GM13977 (cell line): Measurements from ENCODE around the gene SKIC8.

ENCODE experiments used
- DNase-seq: peaks from one replicate; pipeline ENCODE4 v3.0.0; 2012; ENCODE audit warnings: low spot score
- in situ Hi-C: fragments of 300-500 bp; cut with MboI; formaldehyde crosslinking; loops from one replicate; pipeline ENCODE4 v1.12.0; 2022; ENCODE audit warnings: low sequenced_read_pairs, low pct_unique_long_range_greater_than_20kb, mixed read lengths, inconsistent platforms; ENCODE audit not compliant: unreplicated experiment
- TF ChIP-seq, protein P1 (sequence below): IDR thresholded peaks from 2 replicates; pipeline ENCODE4 v1.5.1; 2012; ENCODE audit warnings: mild to moderate bottlenecking, control low read depth; ENCODE audit not compliant: insufficient read depth; ENCODE audit errors: extremely low read depth, missing control alignments

SKIC8 gene

DNA sequence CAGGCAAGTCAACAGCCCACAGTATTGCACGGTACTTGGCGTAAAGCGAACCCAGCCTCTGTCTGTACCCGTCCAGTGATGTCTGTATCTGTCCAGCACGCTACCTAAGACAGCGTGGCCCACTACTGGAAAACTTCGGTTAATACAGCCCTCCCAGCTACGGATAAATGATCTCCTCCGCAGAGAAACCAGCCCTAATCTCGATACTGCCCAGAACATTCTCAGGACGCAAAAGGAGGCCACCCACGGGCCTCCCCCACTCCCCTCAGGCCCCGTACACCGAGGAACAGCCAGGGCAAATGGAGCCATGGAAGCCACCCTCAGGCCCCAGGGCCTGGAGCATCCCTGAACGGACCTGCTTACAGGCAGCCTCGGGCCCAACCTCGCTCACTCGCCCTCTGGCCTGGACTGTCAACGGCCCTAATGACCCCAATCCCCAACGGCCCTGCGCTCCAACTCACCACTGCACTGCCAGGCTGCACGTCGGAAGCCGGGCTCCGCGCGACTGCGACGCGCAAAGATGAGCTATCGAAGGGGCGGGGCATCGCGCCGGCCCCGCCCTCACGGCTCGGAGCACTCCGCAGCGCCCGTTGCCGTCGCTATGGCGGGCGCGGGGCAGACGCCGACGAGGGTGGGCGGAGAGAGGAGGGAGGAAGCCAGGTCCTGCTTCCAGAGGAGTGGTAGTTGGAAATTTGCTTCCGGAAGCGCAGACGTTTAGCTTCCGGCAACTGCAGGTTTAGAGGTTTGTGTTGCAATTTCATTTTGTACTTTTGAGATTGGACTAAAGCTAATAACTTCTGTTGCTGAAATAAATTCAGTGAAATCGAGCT is at the start of gene SKIC8:
SKIC8 (minus strand) TSS at position 509 of the 830 bp plus-strand sequence. CDS start 3,923 bp downstream, outside the sequence.
- peak; percentile 95 for DNase-seq
- in situ Hi-C loops: no loop called here
- TF ChIP-seq, protein P1, sequence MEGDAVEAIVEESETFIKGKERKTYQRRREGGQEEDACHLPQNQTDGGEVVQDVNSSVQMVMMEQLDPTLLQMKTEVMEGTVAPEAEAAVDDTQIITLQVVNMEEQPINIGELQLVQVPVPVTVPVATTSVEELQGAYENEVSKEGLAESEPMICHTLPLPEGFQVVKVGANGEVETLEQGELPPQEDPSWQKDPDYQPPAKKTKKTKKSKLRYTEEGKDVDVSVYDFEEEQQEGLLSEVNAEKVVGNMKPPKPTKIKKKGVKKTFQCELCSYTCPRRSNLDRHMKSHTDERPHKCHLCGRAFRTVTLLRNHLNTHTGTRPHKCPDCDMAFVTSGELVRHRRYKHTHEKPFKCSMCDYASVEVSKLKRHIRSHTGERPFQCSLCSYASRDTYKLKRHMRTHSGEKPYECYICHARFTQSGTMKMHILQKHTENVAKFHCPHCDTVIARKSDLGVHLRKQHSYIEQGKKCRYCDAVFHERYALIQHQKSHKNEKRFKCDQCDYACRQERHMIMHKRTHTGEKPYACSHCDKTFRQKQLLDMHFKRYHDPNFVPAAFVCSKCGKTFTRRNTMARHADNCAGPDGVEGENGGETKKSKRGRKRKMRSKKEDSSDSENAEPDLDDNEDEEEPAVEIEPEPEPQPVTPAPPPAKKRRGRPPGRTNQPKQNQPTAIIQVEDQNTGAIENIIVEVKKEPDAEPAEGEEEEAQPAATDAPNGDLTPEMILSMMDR: no peak

DNA sequence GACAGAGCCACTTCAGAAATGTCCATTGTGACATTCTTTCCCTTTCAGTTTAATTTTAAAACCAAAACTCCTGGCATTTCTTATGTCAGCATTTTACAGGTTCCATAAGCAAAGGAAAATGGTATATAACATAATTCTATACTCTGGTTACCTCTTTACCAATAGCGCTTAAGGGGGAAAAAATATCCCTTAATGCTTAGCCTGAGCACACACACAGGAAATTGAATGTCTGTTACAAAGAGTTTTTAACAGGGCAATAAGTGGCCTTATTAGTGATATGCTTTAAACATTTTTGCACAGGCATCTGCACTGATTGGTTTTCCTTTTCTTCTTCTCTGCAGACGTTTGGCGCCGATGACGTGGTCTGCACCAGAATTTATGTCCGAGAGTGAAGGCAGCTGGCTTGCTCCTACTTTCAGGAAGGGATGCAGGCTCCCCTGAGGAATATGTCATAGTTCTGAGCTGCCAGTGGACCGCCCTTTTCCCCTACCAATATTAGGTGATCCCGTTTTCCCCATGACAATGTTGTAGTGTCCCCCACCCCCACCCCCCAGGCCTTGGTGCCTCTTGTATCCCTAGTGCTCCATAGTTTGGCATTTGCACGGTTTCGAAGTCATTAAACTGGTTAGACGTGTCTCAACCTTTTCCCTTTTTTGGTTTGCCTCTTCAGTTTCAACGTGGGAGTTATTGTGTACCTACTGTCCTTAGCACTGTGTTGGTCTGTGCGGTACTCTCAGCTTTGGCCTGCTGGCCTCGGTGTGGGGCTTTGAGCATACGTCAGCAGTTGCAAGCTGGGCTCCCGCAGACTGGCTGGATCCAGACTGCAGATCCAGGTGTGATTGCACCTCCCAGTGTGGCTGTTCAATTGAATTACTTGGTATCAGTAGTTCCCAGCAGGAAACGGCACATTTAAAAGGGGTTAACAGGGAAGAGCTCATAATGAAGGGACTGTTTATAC is 48.5 kb upstream of the SKIC8 start:
- DNase-seq: no peak
- TF ChIP-seq, protein P1: no peak
- in situ Hi-C loops: no loop called here

DNA sequence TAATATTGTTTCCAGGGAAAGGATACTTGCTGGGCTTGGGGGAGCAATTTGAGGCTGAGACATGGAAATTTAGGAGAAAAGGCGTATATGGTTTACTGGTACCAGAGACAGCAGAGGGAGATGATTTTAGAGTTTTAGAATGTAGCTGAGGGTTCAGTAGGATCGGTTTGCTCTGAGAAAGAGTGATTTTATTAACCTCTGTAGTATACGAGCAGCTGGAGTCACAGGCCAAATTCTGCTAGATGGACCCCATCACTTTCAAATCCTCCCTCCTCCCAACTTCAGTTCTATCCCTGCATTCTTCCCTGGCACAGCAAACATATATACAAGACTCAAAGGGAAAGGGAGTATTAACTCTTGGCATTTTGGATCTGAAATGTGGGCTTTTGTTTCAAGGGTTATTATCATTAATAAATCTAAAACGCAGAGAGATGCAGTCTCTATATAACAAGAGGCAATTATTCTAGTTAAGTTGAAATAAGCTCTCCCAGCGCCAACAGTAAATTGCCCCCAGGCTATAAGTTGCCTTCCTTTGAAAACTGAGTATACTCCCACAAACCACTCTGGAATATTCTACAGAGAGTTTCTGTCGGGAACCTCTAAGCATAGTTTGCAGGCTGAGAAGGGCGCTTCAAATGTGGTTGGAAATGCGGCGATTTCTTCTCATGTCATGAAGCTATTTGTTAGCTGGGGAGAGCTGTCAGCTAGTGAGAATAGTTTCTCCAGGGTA is 46.2 kb upstream of the SKIC8 start:
- TF ChIP-seq, protein P1: no peak
- DNase-seq: no peak
- in situ Hi-C loops: no loop called here

GRCh38 chr15:78343276-78344060 is 44.1 kb upstream of the SKIC8 start:
- DNase-seq: no peak
- TF ChIP-seq, protein P1: no peak
- in situ Hi-C loops: no loop called here

DNA sequence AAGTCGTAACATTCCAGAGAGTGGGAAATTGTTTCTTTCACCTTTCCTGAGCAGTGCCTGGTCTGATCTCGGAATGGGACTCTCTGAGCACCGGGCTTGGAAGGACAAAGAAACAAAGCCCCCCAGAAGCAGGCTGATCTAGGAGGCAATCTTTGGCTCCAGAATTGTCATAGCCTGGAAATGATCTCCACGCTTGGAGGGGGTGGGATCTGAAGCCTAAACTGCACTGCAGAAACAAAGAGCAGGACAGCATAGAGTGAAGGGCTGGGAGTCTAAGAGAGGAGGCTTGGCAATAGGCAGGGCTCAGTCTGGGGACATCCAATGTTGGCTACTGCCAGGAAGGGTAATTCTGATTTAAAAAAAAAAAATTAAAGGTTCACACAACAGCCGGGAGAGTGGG is 42.6 kb upstream of the SKIC8 start:
- no peak for DNase-seq
- TF ChIP-seq, protein P1: no peak
- in situ Hi-C loops: no loop called here
